ENCODE measurements around the gene ARID3A. TPM values are rescaled to one million over a fixed set of nuclear protein-coding genes. Genes with fewer than 3 reads are reported as not detected.

Gene ARID3A
- total RNA-seq, 4 donors from 2014 or later, result 5.5 to 13.9 (median 9.2) TPM

DNA sequence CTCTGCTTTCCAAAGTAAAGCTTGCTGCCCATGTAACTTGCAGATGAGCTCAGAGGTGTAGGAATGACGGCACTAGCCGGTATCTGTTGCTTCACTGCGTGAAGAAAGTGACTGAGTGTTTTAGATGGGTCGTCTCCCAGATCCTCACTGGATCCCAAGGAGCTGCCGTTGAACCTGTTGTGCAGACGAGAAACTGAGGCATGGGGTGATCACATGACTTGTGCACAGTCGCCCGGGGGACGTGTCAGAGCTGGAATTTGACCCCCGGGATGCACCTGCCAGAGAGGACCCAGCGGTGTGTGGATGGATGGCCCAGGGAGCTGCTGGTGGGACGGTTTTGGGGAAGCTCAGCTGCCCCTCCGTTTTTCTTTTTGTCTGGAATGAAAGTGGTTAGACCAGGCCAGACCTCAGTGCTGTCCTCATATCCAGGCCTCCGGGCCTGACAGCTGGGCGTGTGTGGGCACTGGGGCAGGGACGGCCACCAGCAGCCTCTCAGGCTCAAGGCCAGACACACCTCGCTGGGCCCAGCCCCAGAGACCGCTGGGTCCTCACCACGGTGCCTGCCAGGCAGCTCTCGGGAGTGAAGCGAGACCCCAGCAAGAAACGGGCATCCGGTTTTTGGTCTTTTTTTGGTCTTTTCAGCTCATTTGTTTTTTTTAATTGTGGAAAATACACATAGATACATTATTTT lies 12.5 kb downstream of the ARID3A start:
- TF ChIP-seq, protein P1, sequence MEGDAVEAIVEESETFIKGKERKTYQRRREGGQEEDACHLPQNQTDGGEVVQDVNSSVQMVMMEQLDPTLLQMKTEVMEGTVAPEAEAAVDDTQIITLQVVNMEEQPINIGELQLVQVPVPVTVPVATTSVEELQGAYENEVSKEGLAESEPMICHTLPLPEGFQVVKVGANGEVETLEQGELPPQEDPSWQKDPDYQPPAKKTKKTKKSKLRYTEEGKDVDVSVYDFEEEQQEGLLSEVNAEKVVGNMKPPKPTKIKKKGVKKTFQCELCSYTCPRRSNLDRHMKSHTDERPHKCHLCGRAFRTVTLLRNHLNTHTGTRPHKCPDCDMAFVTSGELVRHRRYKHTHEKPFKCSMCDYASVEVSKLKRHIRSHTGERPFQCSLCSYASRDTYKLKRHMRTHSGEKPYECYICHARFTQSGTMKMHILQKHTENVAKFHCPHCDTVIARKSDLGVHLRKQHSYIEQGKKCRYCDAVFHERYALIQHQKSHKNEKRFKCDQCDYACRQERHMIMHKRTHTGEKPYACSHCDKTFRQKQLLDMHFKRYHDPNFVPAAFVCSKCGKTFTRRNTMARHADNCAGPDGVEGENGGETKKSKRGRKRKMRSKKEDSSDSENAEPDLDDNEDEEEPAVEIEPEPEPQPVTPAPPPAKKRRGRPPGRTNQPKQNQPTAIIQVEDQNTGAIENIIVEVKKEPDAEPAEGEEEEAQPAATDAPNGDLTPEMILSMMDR (IDR thresholded peaks at IDR 0.05; ENCODE audit: low read depth), result no peak

DNA sequence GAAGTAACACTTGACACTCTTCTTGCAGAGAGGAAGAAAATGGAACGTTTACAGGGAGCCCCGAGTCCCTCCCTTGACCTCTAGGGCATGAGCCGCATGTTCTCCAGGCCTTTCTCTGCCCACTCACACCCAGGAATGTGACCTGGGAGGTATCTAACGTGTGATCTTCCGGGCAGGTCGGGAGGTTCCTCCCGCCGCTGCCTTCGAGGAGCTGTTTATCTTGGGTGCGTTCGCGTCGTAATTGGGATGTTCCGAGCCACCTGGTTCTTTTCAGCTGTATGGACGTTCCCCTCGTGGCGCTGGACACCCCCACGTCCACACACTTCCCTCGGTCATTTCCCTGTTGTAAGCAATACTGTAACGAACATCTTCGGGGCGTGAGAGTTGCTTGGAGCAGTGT lies 13.6 kb downstream of the ARID3A start:
- TF ChIP-seq, protein P1 (IDR thresholded peaks at IDR 0.05; ENCODE audit: low read depth), result no peak

DNA sequence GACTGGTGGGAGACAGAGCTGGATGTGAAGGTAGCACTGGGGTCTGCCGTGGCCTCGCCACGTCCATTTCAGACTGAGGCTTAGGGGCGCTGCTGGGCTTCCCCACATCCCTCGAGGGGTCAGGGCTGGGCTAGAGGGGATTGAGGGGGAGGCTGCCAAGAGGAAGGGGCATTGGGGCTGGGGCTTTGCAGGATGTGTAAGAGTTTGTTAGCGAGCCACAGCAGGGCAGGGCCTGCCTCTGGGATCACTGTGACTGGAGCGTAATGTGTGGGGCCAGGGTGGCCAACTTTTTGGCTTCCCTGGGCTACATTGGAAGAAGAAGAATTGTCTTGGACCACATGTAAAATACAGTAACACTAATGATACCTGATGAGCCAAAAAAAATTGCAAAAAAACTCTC lies 14.1 kb downstream of the ARID3A start:
- TF ChIP-seq, protein P1 (IDR thresholded peaks at IDR 0.05; ENCODE audit: low read depth), result no peak

DNA sequence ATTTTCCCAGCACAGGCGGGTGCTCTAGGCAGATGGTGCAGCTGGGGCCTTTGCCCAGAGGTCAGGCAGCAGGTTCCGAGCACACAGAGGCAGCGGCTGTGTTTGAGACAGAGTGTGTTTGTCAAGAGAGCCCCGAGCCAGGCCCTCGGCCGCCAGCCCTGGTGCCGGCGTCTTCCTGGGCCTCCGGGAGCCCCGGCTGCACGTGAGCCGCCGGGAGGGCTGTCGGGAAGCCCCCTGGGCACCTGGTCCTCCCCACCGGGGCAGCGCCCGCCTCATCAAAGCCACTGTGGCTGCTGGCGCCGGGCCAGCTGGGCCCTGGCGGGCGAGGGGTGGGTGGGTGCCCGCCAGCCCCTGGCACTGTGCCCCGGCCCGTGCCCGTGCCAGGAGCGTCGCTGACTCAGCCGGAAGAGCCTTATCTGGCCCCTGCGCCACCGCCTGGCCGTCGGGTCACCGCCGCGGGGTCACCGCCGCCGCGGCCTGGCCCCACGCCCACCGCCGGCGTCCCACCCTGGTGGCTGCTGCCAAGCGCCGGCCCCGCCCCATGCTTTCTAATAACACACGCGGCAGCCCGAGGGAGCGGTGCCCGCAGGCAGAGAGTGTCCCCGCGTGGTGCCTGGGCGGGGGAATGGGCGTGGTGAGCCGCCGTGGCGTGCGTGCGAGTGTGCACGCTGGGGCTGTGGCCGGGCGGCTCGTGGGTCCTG lies 14.9 kb downstream of the ARID3A start:
- TF ChIP-seq, protein P1 (IDR thresholded peaks at IDR 0.05; ENCODE audit: low read depth), result no peak

DNA sequence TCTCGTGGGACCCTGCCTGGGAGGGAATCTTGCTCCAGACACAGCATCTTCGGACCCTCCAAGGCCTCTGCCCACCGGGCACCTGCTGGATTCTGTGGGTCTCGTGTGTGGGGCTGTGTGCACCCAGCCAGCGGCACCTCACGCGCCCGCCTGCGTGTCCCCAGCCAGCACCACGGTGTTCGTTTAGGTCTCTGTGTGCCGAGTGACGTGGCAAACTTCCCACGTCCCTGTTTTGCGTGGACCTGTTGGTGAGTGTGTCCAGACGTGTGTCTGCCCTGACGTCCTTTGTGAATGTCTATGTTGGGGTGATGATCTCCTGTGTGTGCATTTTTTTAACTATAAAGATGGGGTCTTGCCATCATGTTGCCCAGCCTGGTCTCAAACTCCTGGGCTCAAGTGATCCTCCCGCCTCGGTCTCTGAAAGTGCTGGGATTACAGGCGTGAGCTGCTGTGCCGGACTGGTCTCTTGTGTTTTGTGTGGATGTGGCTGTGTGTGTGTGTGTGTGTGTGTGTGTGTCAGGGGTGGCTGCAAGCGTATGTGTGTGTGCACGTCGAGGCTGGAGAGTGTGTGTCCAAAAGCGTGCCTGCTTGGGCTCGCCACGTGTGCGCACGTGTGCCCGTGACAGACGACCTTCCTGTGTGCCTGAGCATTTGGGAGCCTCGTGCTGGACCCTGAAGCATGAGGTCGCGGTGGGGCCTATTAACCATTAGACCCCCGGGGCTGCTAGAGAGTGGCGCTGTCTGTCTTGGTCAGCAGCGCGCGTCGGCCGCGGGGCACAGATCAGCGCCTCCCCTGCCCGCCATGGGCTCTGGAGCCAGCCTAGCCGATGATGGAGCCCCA lies 15.7 kb downstream of the ARID3A start:
- TF ChIP-seq, protein P1 (IDR thresholded peaks at IDR 0.05; ENCODE audit: low read depth), result no peak

DNA sequence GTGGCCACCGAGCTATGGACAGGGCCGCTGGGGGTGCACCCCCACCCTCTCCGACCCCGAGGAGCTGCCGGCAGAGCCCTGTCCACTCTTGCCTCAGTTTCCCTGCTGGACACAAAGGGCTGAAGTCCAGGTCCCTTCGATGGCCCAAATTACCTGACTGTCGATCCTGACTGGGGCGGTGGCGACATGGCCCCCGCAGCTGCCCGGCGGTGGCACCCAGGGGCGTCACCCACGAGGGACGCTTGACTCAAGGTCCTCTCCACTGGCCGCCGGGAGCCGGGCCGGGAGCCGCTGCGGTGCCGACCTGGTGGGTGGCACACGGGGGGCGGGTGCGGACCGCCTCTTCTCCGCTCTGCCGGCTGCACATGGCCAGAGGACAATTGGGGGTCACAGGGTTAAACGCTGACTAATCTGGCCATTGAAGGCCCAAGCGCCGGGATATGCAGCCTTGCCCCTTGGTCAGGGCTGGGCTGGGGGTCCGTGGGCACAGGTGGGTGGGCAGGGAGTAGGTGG lies 16.4 kb downstream of the ARID3A start:
- TF ChIP-seq, protein P1 (IDR thresholded peaks at IDR 0.05; ENCODE audit: low read depth), result no peak

Measured in subcutaneous adipose tissue (tissue), 4 donors.